Measurements from ENCODE around the gene JADE3. TPM values are rescaled to one million over a fixed set of nuclear protein-coding genes. Genes with fewer than 3 reads are reported as not detected.

JADE3 gene
- total RNA-seq, 1 experiment from 2014 or later = 48.5 TPM

DNA sequence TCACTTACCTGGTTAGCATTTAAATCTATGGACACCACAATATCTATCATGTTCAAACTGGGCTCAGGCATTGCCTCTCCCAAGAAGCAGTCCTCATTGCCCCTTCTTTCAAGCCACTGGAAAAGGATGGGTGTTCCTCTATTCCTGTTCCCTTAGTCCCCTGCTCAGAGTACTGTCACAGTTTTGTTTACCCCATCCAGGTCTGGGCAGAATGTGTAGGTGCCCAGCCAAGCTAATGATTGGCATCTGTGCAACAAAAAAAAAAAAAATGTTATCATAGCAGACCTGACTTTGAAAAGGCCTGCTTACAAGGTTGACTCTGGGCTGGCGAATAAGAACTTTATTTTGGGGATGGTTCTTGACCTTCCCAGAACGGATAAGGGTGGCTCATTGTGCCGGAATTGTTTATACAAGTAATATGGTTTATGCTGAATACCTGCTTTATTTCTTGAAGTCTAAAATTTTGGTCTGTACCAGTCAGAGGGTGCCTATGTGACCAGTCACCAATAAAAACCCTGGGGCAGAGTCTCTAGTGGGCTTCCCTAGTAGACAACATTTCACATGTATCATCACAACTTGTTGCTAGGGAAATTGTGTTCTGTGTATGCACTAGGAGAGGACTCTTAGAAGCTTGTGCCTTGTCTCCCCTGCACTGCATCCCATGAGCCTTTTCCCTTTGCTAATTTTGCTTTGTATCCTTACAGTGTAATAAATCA lies 47.9 kb downstream of the JADE3 start:
- DNase-seq (ENCODE audit: low spot score) = no peak
- Histone ChIP-seq H3K4me3 (ENCODE audit: low read depth, low read length, poor library complexity, severe bottlenecking) (no peak overlapping the region), H3K36me3 (ENCODE audit: insufficient read depth, low read length, poor library complexity, severe bottlenecking) (no peaks in the 10 kb centered on the region), H3K4me1 (ENCODE audit: insufficient read depth, low read length, poor library complexity, severe bottlenecking) (peaks cover 48% of the 10 kb centered on the region), H3K27ac (ENCODE audit: low read depth, low read length, poor library complexity, severe bottlenecking) (no peak overlapping the region), H3K9me3 (ENCODE audit: low read depth, low read length, poor library complexity, severe bottlenecking) (no peaks in the 10 kb centered on the region), H3K27me3 (replicated peaks; ENCODE audit: insufficient read depth, low read depth, low read length, poor library complexity) (no peaks in the 10 kb centered on the region)
- ChIA-PET POLR2A (ENCODE audit: low non-redundant PET) (no interaction called here), CTCF (no interaction called here)
- BruUV-seq (replicated peaks) = no TSS peak
- intact Hi-C loops (cut with micrococcal nuclease; ENCODE audit: unreplicated experiment) = no loop called here
- TF ChIP-seq, protein P1, sequence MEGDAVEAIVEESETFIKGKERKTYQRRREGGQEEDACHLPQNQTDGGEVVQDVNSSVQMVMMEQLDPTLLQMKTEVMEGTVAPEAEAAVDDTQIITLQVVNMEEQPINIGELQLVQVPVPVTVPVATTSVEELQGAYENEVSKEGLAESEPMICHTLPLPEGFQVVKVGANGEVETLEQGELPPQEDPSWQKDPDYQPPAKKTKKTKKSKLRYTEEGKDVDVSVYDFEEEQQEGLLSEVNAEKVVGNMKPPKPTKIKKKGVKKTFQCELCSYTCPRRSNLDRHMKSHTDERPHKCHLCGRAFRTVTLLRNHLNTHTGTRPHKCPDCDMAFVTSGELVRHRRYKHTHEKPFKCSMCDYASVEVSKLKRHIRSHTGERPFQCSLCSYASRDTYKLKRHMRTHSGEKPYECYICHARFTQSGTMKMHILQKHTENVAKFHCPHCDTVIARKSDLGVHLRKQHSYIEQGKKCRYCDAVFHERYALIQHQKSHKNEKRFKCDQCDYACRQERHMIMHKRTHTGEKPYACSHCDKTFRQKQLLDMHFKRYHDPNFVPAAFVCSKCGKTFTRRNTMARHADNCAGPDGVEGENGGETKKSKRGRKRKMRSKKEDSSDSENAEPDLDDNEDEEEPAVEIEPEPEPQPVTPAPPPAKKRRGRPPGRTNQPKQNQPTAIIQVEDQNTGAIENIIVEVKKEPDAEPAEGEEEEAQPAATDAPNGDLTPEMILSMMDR (conservative IDR thresholded peaks at IDR 0.05; ENCODE audit: low read depth, low read length) = no peak
- TF ChIP-seq EZH2 (IDR thresholded peaks at IDR 0.05; ENCODE audit: borderline replicate concordance, low read depth, low read length, poor library complexity, severe bottlenecking) = no peak

DNA sequence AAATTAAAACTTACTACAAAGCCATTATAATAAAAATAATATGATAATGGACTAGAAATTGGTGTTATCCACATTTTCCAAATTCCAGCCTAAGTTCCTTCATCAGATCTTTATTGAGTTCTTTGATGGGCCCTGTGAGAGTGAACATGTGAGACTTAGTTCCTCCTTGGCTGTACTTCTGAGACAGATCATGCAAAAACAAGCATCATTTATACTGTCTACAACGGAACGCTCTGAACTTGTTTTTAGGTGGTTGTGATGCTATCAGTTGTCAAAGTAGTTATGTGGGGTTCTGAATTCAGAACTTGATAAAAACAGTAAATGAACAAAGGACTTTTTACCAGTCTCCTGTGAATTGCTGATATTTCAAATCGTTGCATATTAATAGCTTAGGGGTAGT lies 48.9 kb downstream of the JADE3 start:
- BruUV-seq (replicated peaks) = no TSS peak
- Histone ChIP-seq H3K9me3 (ENCODE audit: low read depth, low read length, poor library complexity, severe bottlenecking) (no peaks in the 10 kb centered on the region), H3K4me3 (ENCODE audit: low read depth, low read length, poor library complexity, severe bottlenecking) (no peak overlapping the region), H3K36me3 (ENCODE audit: insufficient read depth, low read length, poor library complexity, severe bottlenecking) (no peaks in the 10 kb centered on the region), H3K27ac (ENCODE audit: low read depth, low read length, poor library complexity, severe bottlenecking) (no peak overlapping the region), H3K4me1 (ENCODE audit: insufficient read depth, low read length, poor library complexity, severe bottlenecking) (peaks cover 55% of the 10 kb centered on the region), H3K27me3 (replicated peaks; ENCODE audit: insufficient read depth, low read depth, low read length, poor library complexity) (no peaks in the 10 kb centered on the region)
- DNase-seq (ENCODE audit: low spot score) = no peak
- intact Hi-C loops (cut with micrococcal nuclease; ENCODE audit: unreplicated experiment) = no loop called here
- ChIA-PET CTCF (no interaction called here), POLR2A (ENCODE audit: low non-redundant PET) (no interaction called here)
- TF ChIP-seq, protein P1 (conservative IDR thresholded peaks at IDR 0.05; ENCODE audit: low read depth, low read length) = no peak
- TF ChIP-seq EZH2 (IDR thresholded peaks at IDR 0.05; ENCODE audit: borderline replicate concordance, low read depth, low read length, poor library complexity, severe bottlenecking) = no peak

DNA sequence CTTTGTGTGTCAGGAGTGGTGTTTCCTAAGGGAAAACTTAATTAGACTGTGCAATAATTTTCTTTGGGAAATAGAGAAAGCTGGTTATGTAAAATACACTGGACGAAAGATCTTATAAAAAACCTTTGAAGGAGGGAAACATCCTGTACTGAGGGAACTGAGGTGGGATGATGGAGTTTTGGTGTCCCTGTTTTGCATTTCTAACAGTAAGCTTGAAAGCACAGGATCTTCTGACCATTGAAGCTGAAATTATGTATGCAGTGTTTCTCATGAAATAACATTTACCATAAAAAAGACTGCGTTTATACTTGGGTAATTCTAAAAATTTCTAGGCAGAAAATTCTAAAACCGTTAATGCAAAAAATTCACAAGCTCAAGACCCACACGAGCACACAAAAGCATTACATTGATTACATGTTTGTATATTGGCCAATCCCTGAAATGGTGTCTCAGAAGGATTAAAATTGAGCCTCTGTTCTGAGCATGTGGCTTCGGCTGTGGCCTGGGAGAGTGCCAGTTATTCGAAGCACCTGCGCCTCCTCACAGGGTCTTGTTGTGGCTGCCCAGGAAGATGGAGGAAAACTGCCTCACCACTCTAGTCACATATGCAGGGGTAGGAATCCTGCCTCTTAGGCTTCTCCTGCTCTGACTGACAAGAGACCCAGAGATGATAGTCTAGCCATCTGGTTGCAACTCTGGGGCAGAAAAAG lies 49.5 kb downstream of the JADE3 start:
- no peaks in the 10 kb centered on the region for H3K36me3 ChIP-seq (ENCODE audit: insufficient read depth, low read length, poor library complexity, severe bottlenecking)
- H3K4me1 ChIP-seq (ENCODE audit: insufficient read depth, low read length, poor library complexity, severe bottlenecking) = peaks cover 61% of the 10 kb centered on the region
- no peaks in the 10 kb centered on the region for H3K9me3 ChIP-seq (ENCODE audit: low read depth, low read length, poor library complexity, severe bottlenecking)
- no TSS peak for BruUV-seq (replicated peaks)
- intact Hi-C loops (cut with micrococcal nuclease; ENCODE audit: unreplicated experiment) = no loop called here
- no peak overlapping the region for H3K4me3 ChIP-seq (ENCODE audit: low read depth, low read length, poor library complexity, severe bottlenecking)
- H3K27me3 ChIP-seq (replicated peaks; ENCODE audit: insufficient read depth, low read depth, low read length, poor library complexity) = no peaks in the 10 kb centered on the region
- TF ChIP-seq EZH2 (IDR thresholded peaks at IDR 0.05; ENCODE audit: borderline replicate concordance, low read depth, low read length, poor library complexity, severe bottlenecking) = no peak
- TF ChIP-seq, protein P1 (conservative IDR thresholded peaks at IDR 0.05; ENCODE audit: low read depth, low read length) = no peak
- no peak overlapping the region for H3K27ac ChIP-seq (ENCODE audit: low read depth, low read length, poor library complexity, severe bottlenecking)
- ChIA-PET POLR2A (ENCODE audit: low non-redundant PET) (no interaction called here), CTCF (no interaction called here)
- DNase-seq (ENCODE audit: low spot score) = no peak

Data from A673 (cell line).